NB4 (cell line): ENCODE measurements around the gene AMBRA1.

ENCODE experiments used
- MYC ChIP-seq: IDR thresholded peaks from 2 replicates; pipeline ENCODE4 v1.6.1; 2011; ENCODE audit warnings: low read depth, low read length
- POLR2A ChIP-seq: IDR thresholded peaks from 2 replicates; pipeline ENCODE4 v1.6.1; 2011; ENCODE audit warnings: mild to moderate bottlenecking; ENCODE audit not compliant: insufficient read length; ENCODE audit errors: extremely low read depth
- TF ChIP-seq, protein P1 (sequence below): IDR thresholded peaks from one replicate; pipeline ENCODE4 v1.5.1; 2012; ENCODE audit warnings: low read depth, low read length

DNA sequence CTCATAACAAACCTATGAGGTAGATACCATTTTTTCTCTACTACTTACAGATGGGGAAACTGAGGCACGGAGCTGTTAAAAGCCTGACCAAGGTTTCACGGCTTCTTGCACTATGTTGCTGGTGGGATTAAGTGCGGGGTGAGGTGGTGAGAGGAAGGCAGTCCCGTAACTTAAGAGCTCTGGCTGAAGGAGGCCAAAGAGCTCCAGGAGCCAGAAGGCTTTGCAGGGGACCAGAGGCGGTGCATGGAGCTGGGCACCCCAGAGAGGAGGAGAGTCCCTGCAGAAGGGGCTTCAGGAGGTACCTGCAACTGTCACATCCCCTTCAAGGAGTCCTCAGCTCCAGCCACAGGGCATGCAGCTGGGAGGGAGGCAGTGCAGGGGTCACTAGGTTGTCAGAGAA is 206.4 kb downstream of the AMBRA1 start:
- TF ChIP-seq, protein P1, sequence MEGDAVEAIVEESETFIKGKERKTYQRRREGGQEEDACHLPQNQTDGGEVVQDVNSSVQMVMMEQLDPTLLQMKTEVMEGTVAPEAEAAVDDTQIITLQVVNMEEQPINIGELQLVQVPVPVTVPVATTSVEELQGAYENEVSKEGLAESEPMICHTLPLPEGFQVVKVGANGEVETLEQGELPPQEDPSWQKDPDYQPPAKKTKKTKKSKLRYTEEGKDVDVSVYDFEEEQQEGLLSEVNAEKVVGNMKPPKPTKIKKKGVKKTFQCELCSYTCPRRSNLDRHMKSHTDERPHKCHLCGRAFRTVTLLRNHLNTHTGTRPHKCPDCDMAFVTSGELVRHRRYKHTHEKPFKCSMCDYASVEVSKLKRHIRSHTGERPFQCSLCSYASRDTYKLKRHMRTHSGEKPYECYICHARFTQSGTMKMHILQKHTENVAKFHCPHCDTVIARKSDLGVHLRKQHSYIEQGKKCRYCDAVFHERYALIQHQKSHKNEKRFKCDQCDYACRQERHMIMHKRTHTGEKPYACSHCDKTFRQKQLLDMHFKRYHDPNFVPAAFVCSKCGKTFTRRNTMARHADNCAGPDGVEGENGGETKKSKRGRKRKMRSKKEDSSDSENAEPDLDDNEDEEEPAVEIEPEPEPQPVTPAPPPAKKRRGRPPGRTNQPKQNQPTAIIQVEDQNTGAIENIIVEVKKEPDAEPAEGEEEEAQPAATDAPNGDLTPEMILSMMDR: no peak
- TF ChIP-seq POLR2A (no peak), MYC (no peak)
